Measurements from ENCODE around the gene KRT75. TPM values are rescaled to one million over a fixed set of nuclear protein-coding genes. Genes with fewer than 3 reads are reported as not detected.

Gene KRT75
- polyA plus RNA-seq, 1 experiment, result not detected

GRCh38 chr12:52445876-52446275 is 11.7 kb upstream of the KRT75 start:
- DNase-seq (ENCODE audit: low read depth), result no peak
- Histone ChIP-seq H3K4me3 (ENCODE audit: low read depth, low read length) (no peak overlapping the region), H3K36me3 (ENCODE audit: control insufficient read depth, insufficient read depth, low read length) (no peaks in the 10 kb centered on the region), H3K27me3 (ENCODE audit: control insufficient read depth, insufficient read depth, low read length) (peaks cover 3% of the 10 kb centered on the region; the same call in 1 of the 2 replicates)
- ChIA-PET CTCF (no interaction called here), POLR2A (no interaction called here)
- TF ChIP-seq CTCF (IDR thresholded peaks at IDR 0.05; ENCODE audit: insufficient read depth, low read depth, low read length), result no peak

- H3K27me3 ChIP-seq (ENCODE audit: control insufficient read depth, insufficient read depth, low read length), result peaks cover 3% of the 10 kb centered on the region; the same call in 1 of the 2 replicates
- POLR2A ChIA-PET, result no interaction called here
- TF ChIP-seq CTCF (IDR thresholded peaks at IDR 0.05; ENCODE audit: insufficient read depth, low read depth, low read length), result no peak
- CTCF ChIA-PET, result interaction anchor here (1.3 kb wide), 1 partner anchor 7 kb away, joined by 4 read pairs; the partner anchor contains the start of gene KRT6B
- H3K4me3 ChIP-seq (ENCODE audit: low read depth, low read length), result no peak overlapping the region
- H3K36me3 ChIP-seq (ENCODE audit: control insufficient read depth, insufficient read depth, low read length), result no peaks in the 10 kb centered on the region
- no peak for DNase-seq (ENCODE audit: low read depth)
These were observed 10.8 kb upstream of the KRT75 start for GRCh38 chr12:52444647-52445595.

GRCh38 chr12:52443966-52444365 is 9.8 kb upstream of the KRT75 start:
- no peak overlapping the region for H3K4me3 ChIP-seq (ENCODE audit: low read depth, low read length)
- DNase-seq (ENCODE audit: low read depth), result no peak
- peaks cover 3% of the 10 kb centered on the region; the same call in 1 of the 2 replicates for H3K27me3 ChIP-seq (ENCODE audit: control insufficient read depth, insufficient read depth, low read length)
- ChIA-PET POLR2A (no interaction called here), CTCF (interaction anchor here (1.0 to 1.3 kb wide), 2 partner anchors 8 to 116 kb away, joined by 3 to 4 read pairs; partner anchors contain the start of gene KRT6B)
- H3K36me3 ChIP-seq (ENCODE audit: control insufficient read depth, insufficient read depth, low read length), result no peaks in the 10 kb centered on the region
- no peak for TF ChIP-seq CTCF (IDR thresholded peaks at IDR 0.05; ENCODE audit: insufficient read depth, low read depth, low read length)

GRCh38 chr12:52442600-52443061 is 8.5 kb upstream of the KRT75 start:
- TF ChIP-seq CTCF (IDR thresholded peaks at IDR 0.05; ENCODE audit: insufficient read depth, low read depth, low read length), result peak; percentile 22; the same call in 1 of the 2 replicates
- CTCF ChIA-PET, result interaction anchor here (0.6 to 1.6 kb wide), 3 partner anchors 11 to 223 kb away, joined by 3 to 4 read pairs (median 3); no protein-coding TSS in a partner anchor
- Histone ChIP-seq H3K36me3 (ENCODE audit: control insufficient read depth, insufficient read depth, low read length) (no peaks in the 10 kb centered on the region), H3K27me3 (ENCODE audit: control insufficient read depth, insufficient read depth, low read length) (no peaks in the 10 kb centered on the region), H3K4me3 (ENCODE audit: low read depth, low read length) (no peak overlapping the region)
- POLR2A ChIA-PET, result no interaction called here
- no peak for DNase-seq (ENCODE audit: low read depth)

- CTCF ChIA-PET, result interaction anchor here (0.6 to 1.6 kb wide), 2 partner anchors 47 to 536 kb away, joined by 3 to 4 read pairs; no protein-coding TSS in a partner anchor
- no peaks in the 10 kb centered on the region for H3K36me3 ChIP-seq (ENCODE audit: control insufficient read depth, insufficient read depth, low read length)
- no peak overlapping the region for H3K4me3 ChIP-seq (ENCODE audit: low read depth, low read length)
- no peak for TF ChIP-seq CTCF (IDR thresholded peaks at IDR 0.05; ENCODE audit: insufficient read depth, low read depth, low read length)
- no peaks in the 10 kb centered on the region for H3K27me3 ChIP-seq (ENCODE audit: control insufficient read depth, insufficient read depth, low read length)
- DNase-seq (ENCODE audit: low read depth), result no peak
- POLR2A ChIA-PET, result no interaction called here
These were observed 7.2 kb upstream of the KRT75 start for GRCh38 chr12:52441320-52441911.
